K562 (cell line): ENCODE data around the gene KLHL29. TPM values are rescaled to one million over a fixed set of nuclear protein-coding genes. Genes with fewer than 3 reads are reported as not detected.

ENCODE experiments used
- ATAC-seq: fragments of 200-7000 bp; cut with Tn5 transposase; 3 replicates; pipeline ENCODE4 v1.9.1; 2020; ENCODE audit warnings: moderate library complexity
- BruUV-seq: library from RNA; stranded (reverse); fragments of 400-500 nt; replicated peaks from 2 replicates; lab custom pipeline; 2021; lab: Mats Ljungman, UMichigan
- CTCF ChIA-PET: fragments of 300-600 bp; formaldehyde crosslinking; extraction: SDS; loops from one replicate; lab custom pipeline; 2021; ENCODE audit warnings: low intra/inter-chr PET ratio; lab: Yijun Ruan, JAX
- POLR2A ChIA-PET: fragments of 300-600, 350-650 bp; sonication (Branson Sonifier 250); formaldehyde crosslinking; extraction: SDS; loops from one replicate; lab custom pipeline; 2021; ENCODE audit warnings: antibody characterized with exemption, inconsistent platforms; lab: Yijun Ruan, JAX
- DNase-seq, 4 experiments: peaks; one replicate each; pipeline versions ENCODE4 v3.0.0 to v3.0.0-alpha.2; 2011 to 2018; ENCODE audit warnings: low spot score in 3 of 4, mixed read lengths in 3 of 4; ENCODE audit errors: extremely low read depth in 1 of 4
- FAIRE-seq: peaks from 2 replicates; lab custom pipeline; 2011; peaks lifted over from hg19 to GRCh38; lab: Jason Lieb, UNC
- H2AFZ ChIP-seq: 2 replicates; pipeline ENCODE4 v1.6.0; 2011; ENCODE audit warnings: low read depth, low read length, control low read depth, inconsistent platforms
- H3K27ac ChIP-seq: fragments of 200-600 bp; 3 replicates; pipeline ENCODE4 v1.8.0; 2011; ENCODE audit warnings: low read depth, mild to moderate bottlenecking, control low read depth, inconsistent platforms, low read length, moderate library complexity, mixed read lengths; ENCODE audit errors: extremely low read depth
- H3K27me3 ChIP-seq, 2 experiments: fragments of 300-600 bp in 1 of 2; 2 replicates in 1 of 2; 3 replicates in 1 of 2; pipeline versions ENCODE4 v1.6.0 to v1.8.0; 2011; ENCODE audit warnings: inconsistent platforms in 2 of 2, low read length in 2 of 2, mild to moderate bottlenecking in 1 of 2, mixed read lengths in 1 of 2, moderate library complexity in 1 of 2; ENCODE audit not compliant: control insufficient read depth in 2 of 2, insufficient read depth in 2 of 2
- H3K36me3 ChIP-seq: fragments of 300-600 bp; 3 replicates; pipeline ENCODE4 v1.8.0; 2011; ENCODE audit warnings: mild to moderate bottlenecking, low read length, inconsistent platforms; ENCODE audit not compliant: control insufficient read depth, insufficient read depth
- H3K4me1 ChIP-seq, 2 experiments: fragments of 200-600 bp in 1 of 2; replicated peaks in 1 of 2; 2 replicates in 1 of 2; 3 replicates in 1 of 2; pipeline versions ENCODE4 v1.5.1 to v1.8.0; 2011; ENCODE audit warnings: inconsistent platforms in 2 of 2, low read length in 2 of 2, mild to moderate bottlenecking in 1 of 2, mixed read lengths in 1 of 2, moderate library complexity in 1 of 2; ENCODE audit not compliant: control insufficient read depth in 2 of 2, insufficient read depth in 2 of 2
- H3K4me2 ChIP-seq: 2 replicates; pipeline ENCODE4 v1.6.1; 2011; ENCODE audit warnings: low read length, control low read depth, inconsistent platforms, mixed read lengths; ENCODE audit not compliant: insufficient read depth
- H3K4me3 ChIP-seq: fragments of 200-600 bp; sonication (generic), shearing (Covaris generic); 2 replicates; pipeline ENCODE4 v1.5.1; 2016; ENCODE audit warnings: control low read depth, inconsistent platforms
- H3K79me2 ChIP-seq: fragments of 200-600 bp; 3 replicates; pipeline ENCODE4 v1.8.0; 2011; ENCODE audit warnings: low read length, inconsistent platforms; ENCODE audit not compliant: control insufficient read depth, insufficient read depth
- H3K9ac ChIP-seq, 2 experiments: 2 replicates each; pipeline versions ENCODE4 v1.6.0 to v1.6.1; 2011; ENCODE audit warnings: low read depth in 2 of 2, low read length in 2 of 2, control low read depth in 1 of 2, inconsistent platforms in 1 of 2, mild to moderate bottlenecking in 1 of 2, mixed read lengths in 1 of 2; ENCODE audit not compliant: insufficient read depth in 1 of 2
- H3K9me1 ChIP-seq: one replicate; pipeline ENCODE4 v1.6.0; 2011; ENCODE audit warnings: inconsistent platforms, mild to moderate bottlenecking, low read length, moderate library complexity; ENCODE audit not compliant: control insufficient read depth, insufficient read depth
- H3K9me3 ChIP-seq: replicated peaks from 2 replicates; pipeline ENCODE4 v1.5.1; 2011; ENCODE audit warnings: low read depth, low read length, inconsistent platforms; ENCODE audit not compliant: control insufficient read depth, insufficient read depth
- H4K20me1 ChIP-seq: replicated peaks from 2 replicates; pipeline ENCODE4 v1.6.1; 2011; ENCODE audit warnings: low read length, inconsistent platforms, mixed read lengths; ENCODE audit not compliant: control insufficient read depth, insufficient read depth
- ATF2 ChIP-seq: sonication (generic); formaldehyde crosslinking; IDR thresholded peaks from 2 replicates; pipeline ENCODE4 v1.8.1; 2022; ENCODE audit warnings: missing genetic modification reagents
- NFATC3 ChIP-seq: fragments of 450-650 bp; IDR thresholded peaks from 2 replicates; pipeline ENCODE4 v1.6.1; 2017; ENCODE audit warnings: mild to moderate bottlenecking
- SMAD2 ChIP-seq: fragments of 150-350 bp; IDR thresholded peaks from 2 replicates; pipeline ENCODE4 v1.6.1; 2014; ENCODE audit warnings: low read depth, mild to moderate bottlenecking, low read length
- SREBF2 ChIP-seq: sonication (generic); formaldehyde crosslinking; IDR thresholded peaks from 2 replicates; pipeline ENCODE4 v1.4.0; 2020; ENCODE audit warnings: mild to moderate bottlenecking, missing genetic modification reagents
- SUPT5H ChIP-seq: fragments of 450-650 bp; IDR thresholded peaks from 2 replicates; pipeline ENCODE4 v1.6.1; 2016
- WGBS: fragments of 100-300 bp; shearing (Covaris generic); methylation state at CpG from one replicate; pipeline ENCODE4 v1.1.6; 2016; ENCODE audit warnings: low coverage, mixed read lengths; ENCODE audit not compliant: insufficient coverage; ENCODE audit errors: missing lambda C conversion rate; 5-methylcytosine and 5-hydroxymethylcytosine counted together
- in situ Hi-C: fragments of 300-500 bp; cut with MboI; formaldehyde crosslinking; loops from 4 replicates; pipeline ENCODE4 v1.15.0; 2018; ENCODE audit warnings: inconsistent platforms, mixed read lengths
- intact Hi-C: fragments of 100-400 bp; cut with micrococcal nuclease; formaldehyde crosslinking; loops from 2 replicates; pipeline ENCODE4 v1.14.2; 2022
- polyA plus RNA-seq, 8 experiments: library from polyadenylated mRNA; depleted of rRNA in 4 of 8; stranded (reverse) in 5 of 8; unstranded in 3 of 8; fragments of >200 nt; fragmentation: Nextera tagmentation in 2 of 8; fragmentation: Illumina TruSeq in 1 of 8; extraction: Ambion mirVana in 2 of 8; extraction: Trizol in 1 of 8; gene quantifications; 2 replicates each; pipeline versions ENCODE4 v1.2.1 to v1.2.3, GENCODE V29; 2011 to 2014; ENCODE audit warnings: inconsistent platforms in 1 of 8, missing spikeins in 1 of 8
- total RNA-seq, 7 experiments: library from RNA; depleted of rRNA in 6 of 7; stranded (reverse); fragments of >200 nt in 6 of 7; fragmentation: Illumina TruSeq in 2 of 7; extraction: Trizol in 2 of 7; gene quantifications; 2 replicates each; pipeline versions ENCODE4 v1.2.1 to v1.2.3, GENCODE V29; 2011 to 2021; ENCODE audit warnings: low replicate concordance in 1 of 7
- TF ChIP-seq, protein P1 (sequence below): sonication (generic); formaldehyde crosslinking; IDR thresholded peaks from 2 replicates; pipeline ENCODE4 v1.8.0; 2022; ENCODE audit warnings: mild to moderate bottlenecking, missing genetic modification reagents, borderline replicate concordance

The KLHL29 gene
- total and polyA plus RNA-seq, 9 of the 15 experiments (the other 6 are each of a cell fraction or from before 2014, with no cell fraction given), result 0.03 to 0.31 (median 0.08) TPM; not detected in 1

- Histone ChIP-seq H3K4me1 (peaks cover 0 to 4% of the 10 kb centered on the region in 2 experiments; a peak in 2 of 5 replicates), H2AFZ (no peak overlapping the region), H3K9ac (no peak overlapping the region), H3K4me3 (no peak overlapping the region), H3K27ac (no peak overlapping the region), H3K27me3 (peaks cover 3 to 20% of the 10 kb centered on the region in 2 experiments; a peak in 3 of 5 replicates), H4K20me1 (no peaks in the 10 kb centered on the region; the same call in 1 of the 2 replicates), H3K36me3 (no peaks in the 10 kb centered on the region), H3K4me2 (no peak overlapping the region), H3K9me1 (peaks cover 2% of the 10 kb centered on the region), H3K79me2 (no peaks in the 10 kb centered on the region), H3K9me3 (no peaks in the 10 kb centered on the region)
- no TSS peak for BruUV-seq
- in situ Hi-C loops (no loop called here), intact Hi-C loops (no loop called here)
- ATAC-seq, result no peak
- DNase-seq, result no peak
- POLR2A ChIA-PET, result no interaction called here
- no peak for TF ChIP-seq SREBF2 (CRISPR knock-in tag)
- TF ChIP-seq SUPT5H, result no peak
- WGBS, result 3% methylated on average over 2 of the region's 2 CpGs
- CTCF ChIA-PET, result no interaction called here
- FAIRE-seq, result no peak
Measured at GRCh38 chr2:23378496-23378895, 6.5 kb upstream of the KLHL29 start.

GRCh38 chr2:23379220-23379695 lies 5.7 kb upstream of the KLHL29 start:
- ATAC-seq (no peak), DNase-seq (no peak), FAIRE-seq (no peak)
- Histone ChIP-seq H3K4me2 (no peak overlapping the region), H2AFZ (no peak overlapping the region), H3K79me2 (no peaks in the 10 kb centered on the region), H3K27ac (no peak overlapping the region), H3K9ac (no peak overlapping the region), H3K9me3 (no peaks in the 10 kb centered on the region), H3K4me1 (peaks cover 0 to 4% of the 10 kb centered on the region in 2 experiments; a peak in 2 of 5 replicates), H4K20me1 (no peaks in the 10 kb centered on the region; the same call in 1 of the 2 replicates), H3K36me3 (no peaks in the 10 kb centered on the region), H3K9me1 (peaks cover 2% of the 10 kb centered on the region), H3K4me3 (no peak overlapping the region), H3K27me3 (peaks cover 3 to 21% of the 10 kb centered on the region in 2 experiments; a peak in 3 of 5 replicates)
- ChIA-PET POLR2A (no interaction called here), CTCF (no interaction called here)
- WGBS, result 0% methylated on average over 3 of the region's 7 CpGs
- intact Hi-C loops, result no loop called here
- in situ Hi-C loops, result no loop called here
- BruUV-seq, result no TSS peak
- TF ChIP-seq NFATC3 (no peak), SMAD2 (no peak), ATF2 (no peak)
- TF ChIP-seq, protein P1, sequence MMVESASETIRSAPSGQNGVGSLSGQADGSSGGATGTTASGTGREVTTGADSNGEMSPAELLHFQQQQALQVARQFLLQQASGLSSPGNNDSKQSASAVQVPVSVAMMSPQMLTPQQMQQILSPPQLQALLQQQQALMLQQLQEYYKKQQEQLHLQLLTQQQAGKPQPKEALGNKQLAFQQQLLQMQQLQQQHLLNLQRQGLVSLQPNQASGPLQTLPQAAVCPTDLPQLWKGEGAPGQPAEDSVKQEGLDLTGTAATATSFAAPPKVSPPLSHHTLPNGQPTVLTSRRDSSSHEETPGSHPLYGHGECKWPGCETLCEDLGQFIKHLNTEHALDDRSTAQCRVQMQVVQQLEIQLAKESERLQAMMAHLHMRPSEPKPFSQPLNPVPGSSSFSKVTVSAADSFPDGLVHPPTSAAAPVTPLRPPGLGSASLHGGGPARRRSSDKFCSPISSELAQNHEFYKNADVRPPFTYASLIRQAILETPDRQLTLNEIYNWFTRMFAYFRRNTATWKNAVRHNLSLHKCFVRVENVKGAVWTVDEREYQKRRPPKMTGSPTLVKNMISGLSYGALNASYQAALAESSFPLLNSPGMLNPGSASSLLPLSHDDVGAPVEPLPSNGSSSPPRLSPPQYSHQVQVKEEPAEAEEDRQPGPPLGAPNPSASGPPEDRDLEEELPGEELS (CRISPR knock-in tag), result no peak
